ENCODE data around the gene SLC6A11. TPM values are rescaled to one million over a fixed set of nuclear protein-coding genes. Genes with fewer than 3 reads are reported as not detected.

SLC6A11 gene
- polyA plus RNA-seq, 1 experiment: not detected

- TF ChIP-seq CTCF (IDR thresholded peaks at IDR 0.05; ENCODE audit: insufficient read depth, low read depth, low read length): no peak
- Histone ChIP-seq H3K27me3 (ENCODE audit: control insufficient read depth, insufficient read depth, low read length) (peaks cover 7% of the 10 kb centered on the region), H3K4me3 (ENCODE audit: low read depth, low read length) (no peak overlapping the region), H3K36me3 (ENCODE audit: control insufficient read depth, insufficient read depth, low read length) (no peaks in the 10 kb centered on the region)
- ChIA-PET CTCF (interaction anchor here (1.0 to 2.1 kb wide), 3 partner anchors 10 to 15 kb away, joined by 4 to 10 read pairs (median 7); no protein-coding TSS in a partner anchor), POLR2A (no interaction called here)
- no peak for DNase-seq (ENCODE audit: low read depth)
Measured at GRCh38 chr3:10955711-10956453, 139.9 kb downstream of the SLC6A11 start.

DNA sequence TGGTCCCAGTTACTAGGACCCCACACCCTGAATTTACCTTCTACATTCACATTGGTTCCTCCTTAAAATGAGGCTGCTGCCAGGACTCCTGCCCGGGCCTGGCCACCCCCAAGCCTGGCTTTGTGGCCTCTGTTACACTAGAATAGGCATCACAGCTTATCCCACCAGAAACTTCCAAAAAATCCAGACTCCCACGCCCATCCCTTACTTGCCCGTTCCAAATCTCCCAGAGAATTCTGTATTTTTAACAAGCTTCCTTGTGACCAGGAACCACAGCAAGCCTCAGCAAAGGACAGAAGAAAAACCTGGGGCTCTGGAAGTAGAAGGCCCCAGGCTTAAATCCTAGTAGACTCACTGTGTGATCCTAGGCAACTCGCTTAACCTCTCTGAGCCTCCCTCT, 140.5 kb downstream of the SLC6A11 start:
- DNase-seq (ENCODE audit: low read depth): no peak
- H3K36me3 ChIP-seq (ENCODE audit: control insufficient read depth, insufficient read depth, low read length): no peaks in the 10 kb centered on the region
- no peak overlapping the region for H3K4me3 ChIP-seq (ENCODE audit: low read depth, low read length)
- CTCF ChIA-PET: interaction anchor here (1.0 to 1.4 kb wide), 2 partner anchors 11 to 15 kb away, joined by 4 to 7 read pairs; no protein-coding TSS in a partner anchor
- TF ChIP-seq CTCF (IDR thresholded peaks at IDR 0.05; ENCODE audit: insufficient read depth, low read depth, low read length): no peak
- POLR2A ChIA-PET: no interaction called here
- peaks cover 7% of the 10 kb centered on the region for H3K27me3 ChIP-seq (ENCODE audit: control insufficient read depth, insufficient read depth, low read length)

DNA sequence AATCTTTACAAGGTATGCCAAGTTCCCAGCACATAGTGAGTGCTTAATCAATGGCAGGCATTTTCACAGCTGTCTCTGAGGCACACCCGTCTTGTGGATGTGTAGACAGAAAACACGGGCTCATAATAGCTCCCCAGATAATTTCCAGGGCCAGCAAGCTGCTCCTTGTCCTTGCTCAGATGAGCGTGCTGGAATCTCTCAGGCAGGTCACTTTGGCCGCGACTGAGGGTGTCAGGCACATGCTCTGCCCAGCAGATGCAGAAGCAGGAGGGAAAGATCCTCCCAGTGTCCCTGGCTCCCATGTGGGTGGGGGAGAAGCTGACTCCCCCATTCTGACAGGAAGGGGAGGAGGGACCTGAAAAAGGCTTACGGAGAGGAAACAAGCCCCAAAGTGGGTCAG, 141.0 kb downstream of the SLC6A11 start:
- ChIA-PET CTCF (interaction anchor here (1.0 to 1.4 kb wide), 2 partner anchors 11 to 16 kb away, joined by 4 to 7 read pairs; no protein-coding TSS in a partner anchor), POLR2A (no interaction called here)
- Histone ChIP-seq H3K27me3 (ENCODE audit: control insufficient read depth, insufficient read depth, low read length) (peaks cover 7% of the 10 kb centered on the region), H3K36me3 (ENCODE audit: control insufficient read depth, insufficient read depth, low read length) (no peaks in the 10 kb centered on the region), H3K4me3 (ENCODE audit: low read depth, low read length) (no peak overlapping the region)
- DNase-seq (ENCODE audit: low read depth): no peak
- TF ChIP-seq CTCF (IDR thresholded peaks at IDR 0.05; ENCODE audit: insufficient read depth, low read depth, low read length): no peak

- TF ChIP-seq CTCF (IDR thresholded peaks at IDR 0.05; ENCODE audit: insufficient read depth, low read depth, low read length): no peak
- Histone ChIP-seq H3K27me3 (ENCODE audit: control insufficient read depth, insufficient read depth, low read length) (peaks cover 7% of the 10 kb centered on the region), H3K36me3 (ENCODE audit: control insufficient read depth, insufficient read depth, low read length) (no peaks in the 10 kb centered on the region), H3K4me3 (ENCODE audit: low read depth, low read length) (no peak overlapping the region)
- DNase-seq (ENCODE audit: low read depth): no peak
- CTCF ChIA-PET: interaction anchor here (1.0 to 1.1 kb wide), 2 partner anchors 12 to 13 kb away, joined by 3 to 5 read pairs; no protein-coding TSS in a partner anchor
- POLR2A ChIA-PET: no interaction called here
Measured at GRCh38 chr3:10957976-10958749, 142.1 kb downstream of the SLC6A11 start.

GRCh38 chr3:10960255-10960654, 144.2 kb downstream of the SLC6A11 start:
- CTCF ChIA-PET: interaction anchor here (1.0 kb wide), 1 partner anchor 15 kb away, joined by 3 read pairs; no protein-coding TSS in a partner anchor
- no peak for DNase-seq (ENCODE audit: low read depth)
- POLR2A ChIA-PET: no interaction called here

More at GRCh38 chr3:10960255-10960654, 144.2 kb downstream of the SLC6A11 start:
- TF ChIP-seq CTCF (IDR thresholded peaks at IDR 0.05; ENCODE audit: insufficient read depth, low read depth, low read length): no peak
- Histone ChIP-seq H3K36me3 (ENCODE audit: control insufficient read depth, insufficient read depth, low read length) (no peaks in the 10 kb centered on the region), H3K27me3 (ENCODE audit: control insufficient read depth, insufficient read depth, low read length) (peaks cover 7% of the 10 kb centered on the region), H3K4me3 (ENCODE audit: low read depth, low read length) (no peak overlapping the region)

All from BJ (cell line).